Measurements from ENCODE around the gene KDM5D.

Gene KDM5D

GRCh38 chrY:19744381-19745378, at the start of gene KDM5D:
TSS of gene KDM5D (minus strand) at chrY:19744726. CDS start at chrY:19744534, 192 bp downstream.
- peak within 1 kb of the TSS; percentile 73 for H3K4me3 ChIP-seq (replicated peaks; ENCODE audit: low read depth, low read length)
- TF ChIP-seq, protein P1, sequence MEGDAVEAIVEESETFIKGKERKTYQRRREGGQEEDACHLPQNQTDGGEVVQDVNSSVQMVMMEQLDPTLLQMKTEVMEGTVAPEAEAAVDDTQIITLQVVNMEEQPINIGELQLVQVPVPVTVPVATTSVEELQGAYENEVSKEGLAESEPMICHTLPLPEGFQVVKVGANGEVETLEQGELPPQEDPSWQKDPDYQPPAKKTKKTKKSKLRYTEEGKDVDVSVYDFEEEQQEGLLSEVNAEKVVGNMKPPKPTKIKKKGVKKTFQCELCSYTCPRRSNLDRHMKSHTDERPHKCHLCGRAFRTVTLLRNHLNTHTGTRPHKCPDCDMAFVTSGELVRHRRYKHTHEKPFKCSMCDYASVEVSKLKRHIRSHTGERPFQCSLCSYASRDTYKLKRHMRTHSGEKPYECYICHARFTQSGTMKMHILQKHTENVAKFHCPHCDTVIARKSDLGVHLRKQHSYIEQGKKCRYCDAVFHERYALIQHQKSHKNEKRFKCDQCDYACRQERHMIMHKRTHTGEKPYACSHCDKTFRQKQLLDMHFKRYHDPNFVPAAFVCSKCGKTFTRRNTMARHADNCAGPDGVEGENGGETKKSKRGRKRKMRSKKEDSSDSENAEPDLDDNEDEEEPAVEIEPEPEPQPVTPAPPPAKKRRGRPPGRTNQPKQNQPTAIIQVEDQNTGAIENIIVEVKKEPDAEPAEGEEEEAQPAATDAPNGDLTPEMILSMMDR (IDR thresholded peaks at IDR 0.05; ENCODE audit: low read length, missing control alignments): no peak
- DNase-seq (ENCODE audit: low read depth): peak; percentile 82

DNA sequence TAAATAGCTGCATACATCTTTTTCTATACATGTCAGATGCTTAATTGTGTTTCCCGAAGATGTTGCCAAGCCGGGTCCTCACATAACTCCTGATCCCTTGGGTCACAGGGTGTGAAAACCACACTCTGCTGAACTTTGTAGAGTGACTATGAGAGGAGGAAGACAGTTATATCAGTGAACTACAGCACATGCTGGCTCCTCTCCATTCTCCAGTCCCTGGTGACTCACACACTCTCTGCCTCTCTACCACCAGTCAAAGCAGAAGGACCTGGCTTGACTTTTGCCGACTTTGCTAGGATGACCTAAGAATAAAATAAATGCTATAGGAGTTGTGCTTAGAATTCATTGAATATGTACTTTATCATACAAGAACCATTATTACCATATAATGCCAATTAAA, 23.8 kb upstream of the KDM5D start:
- DNase-seq (ENCODE audit: low read depth): peak; percentile 2
- no peak overlapping the region for H3K4me3 ChIP-seq (replicated peaks; ENCODE audit: low read depth, low read length)
- TF ChIP-seq, protein P1 (IDR thresholded peaks at IDR 0.05; ENCODE audit: low read length, missing control alignments): no peak

DNA sequence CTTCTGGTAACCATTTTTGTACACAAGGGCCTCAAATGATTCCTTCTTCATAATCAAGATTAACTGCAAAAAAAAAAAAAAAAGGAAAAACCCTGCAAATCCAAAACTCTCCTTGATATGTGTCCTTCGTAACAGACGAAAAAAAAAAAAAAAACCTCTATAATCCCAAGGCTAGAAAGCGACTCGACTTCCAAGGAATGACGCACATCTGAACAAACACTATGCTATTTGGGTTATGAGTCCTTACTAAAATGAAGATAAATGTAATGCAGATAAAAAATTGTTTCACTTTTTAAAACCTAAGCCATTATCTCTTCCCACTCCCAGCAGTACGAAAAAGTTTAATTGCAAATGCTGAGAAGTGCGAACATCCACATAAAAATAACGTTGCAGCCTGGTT, 1.2 kb downstream of the KDM5D start:
- TF ChIP-seq, protein P1 (IDR thresholded peaks at IDR 0.05; ENCODE audit: low read length, missing control alignments): no peak
- peak overlapping the region; percentile 73 for H3K4me3 ChIP-seq (replicated peaks; ENCODE audit: low read depth, low read length)
- DNase-seq (ENCODE audit: low read depth): peak; percentile 16

DNA sequence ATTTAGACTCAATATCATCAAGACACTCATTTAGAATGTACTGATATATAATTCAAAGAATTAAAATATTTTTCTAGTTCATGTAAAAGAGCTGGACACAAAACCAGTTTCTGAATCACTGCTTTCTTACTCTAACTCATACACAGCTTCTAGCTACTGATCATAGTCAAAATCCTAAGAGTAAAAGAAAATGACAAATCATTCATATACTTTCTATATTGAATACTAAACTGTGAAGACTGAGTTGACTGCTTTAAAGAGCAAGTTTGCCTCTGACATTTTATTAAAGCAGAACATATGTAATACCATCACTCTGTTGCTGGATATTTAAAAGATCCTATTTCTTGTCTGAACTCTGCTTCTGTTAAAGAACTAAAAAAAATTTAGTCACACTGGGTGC, 2.4 kb downstream of the KDM5D start:
- TF ChIP-seq, protein P1 (IDR thresholded peaks at IDR 0.05; ENCODE audit: low read length, missing control alignments): no peak
- DNase-seq (ENCODE audit: low read depth): no peak

DNA sequence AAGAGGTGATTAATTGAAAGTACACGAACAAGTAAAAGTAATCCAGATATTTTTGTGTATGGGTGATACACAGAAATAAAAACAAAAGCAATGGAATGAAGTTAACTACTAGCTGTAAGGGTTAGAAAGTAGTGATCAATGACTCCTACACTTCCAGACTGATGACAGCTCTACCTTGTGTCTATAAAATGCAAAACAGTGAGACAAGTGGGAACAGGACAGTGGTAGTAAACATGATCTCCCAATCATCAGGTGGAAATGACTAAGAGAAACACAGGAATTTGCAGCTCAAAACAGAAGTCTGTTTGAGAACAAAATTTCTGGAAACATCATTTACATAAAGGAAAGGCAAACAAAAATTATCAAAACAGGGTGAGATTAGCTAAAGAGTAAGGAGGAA, 10.1 kb downstream of the KDM5D start:
- H3K4me3 ChIP-seq (replicated peaks; ENCODE audit: low read depth, low read length): no peak overlapping the region
- TF ChIP-seq, protein P1 (IDR thresholded peaks at IDR 0.05; ENCODE audit: low read length, missing control alignments): no peak
- DNase-seq (ENCODE audit: low read depth): no peak

More for the DNA sequence above, 2.4 kb downstream of the KDM5D start:
- H3K4me3 ChIP-seq (replicated peaks; ENCODE audit: low read depth, low read length): no peak overlapping the region

GRCh38 chrY:19717950-19718349, 26.6 kb downstream of the KDM5D start:
- no peak overlapping the region for H3K4me3 ChIP-seq (replicated peaks; ENCODE audit: low read depth, low read length)
- DNase-seq (ENCODE audit: low read depth): no peak
- TF ChIP-seq, protein P1 (IDR thresholded peaks at IDR 0.05; ENCODE audit: low read length, missing control alignments): no peak

Measured in fibroblast of pulmonary artery (primary cell).